ENCODE measurements around the gene LDB2.

LDB2 gene

DNA sequence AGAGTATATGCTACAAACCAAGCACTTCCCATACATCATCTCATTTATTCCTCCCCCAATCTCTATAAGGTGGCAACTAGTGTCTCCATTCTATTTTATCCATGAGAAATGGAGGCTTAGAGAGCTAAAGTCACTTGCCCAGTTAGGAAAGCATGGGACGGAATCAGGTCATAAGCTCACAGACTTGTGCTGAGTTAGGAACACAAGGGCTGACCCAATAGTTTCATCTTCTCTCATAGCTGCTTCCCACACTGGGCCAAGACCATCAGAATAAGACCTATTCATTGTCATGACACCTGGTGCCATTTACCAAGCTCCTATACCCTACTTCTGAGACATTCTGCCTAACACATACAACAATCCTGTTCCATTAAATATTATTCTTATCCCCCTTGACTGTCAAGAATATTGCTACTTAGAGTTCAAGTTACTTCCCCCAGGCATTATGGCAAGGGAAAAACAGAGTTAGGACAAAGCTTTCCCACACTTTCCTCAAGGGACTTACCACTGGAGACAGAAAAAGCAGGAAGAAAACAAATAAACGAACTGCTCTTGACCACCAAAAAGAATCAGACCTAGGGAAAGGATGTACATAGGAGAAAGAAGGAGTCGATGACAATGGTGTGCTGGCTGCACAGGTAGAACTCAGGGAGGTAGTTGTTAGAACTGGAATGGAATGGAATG is 167.8 kb downstream of the LDB2 start:
- FAIRE-seq (no peak), DNase-seq (ENCODE audit: extremely low spot score, insufficient read length, low read depth) (no peak)

DNA sequence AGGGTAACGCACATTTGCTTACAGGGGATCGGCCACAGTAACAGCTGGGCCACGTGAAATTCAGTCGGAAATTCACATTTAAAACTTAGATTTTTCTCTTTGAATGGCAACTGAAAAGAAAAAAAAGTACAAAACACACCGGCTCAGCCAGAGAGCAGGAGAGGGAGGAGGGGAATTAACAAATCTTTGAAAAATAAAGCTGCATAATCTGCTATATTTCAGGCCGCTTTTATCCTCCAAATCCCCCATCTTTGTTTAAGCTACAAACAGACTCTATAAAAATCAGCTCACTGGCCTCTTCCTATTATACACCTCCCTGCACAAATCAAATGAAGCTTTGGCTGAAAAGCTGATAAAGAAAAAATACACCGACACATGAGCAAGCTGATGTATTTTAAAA is 169.1 kb downstream of the LDB2 start:
- FAIRE-seq (no peak), DNase-seq (ENCODE audit: extremely low spot score, insufficient read length, low read depth) (no peak)

DNA sequence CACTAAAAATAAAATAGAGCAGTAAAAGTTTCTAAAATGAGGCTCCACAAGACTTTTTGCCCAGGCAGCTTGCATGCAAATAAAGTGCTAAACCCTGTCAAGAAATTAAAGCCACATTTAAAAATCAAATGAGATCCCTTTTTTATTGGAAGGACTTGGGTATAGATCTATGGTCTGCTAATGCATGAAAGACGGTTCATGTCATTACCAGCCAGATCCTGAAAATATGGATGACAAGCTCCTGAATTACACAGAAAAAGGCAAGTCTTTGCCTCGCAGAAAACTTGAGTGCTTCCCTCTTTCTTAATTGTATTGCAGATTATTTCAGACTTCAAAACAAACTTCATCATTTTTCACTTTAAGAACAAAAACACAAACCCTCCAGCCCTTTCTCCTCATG is 169.6 kb downstream of the LDB2 start:
- FAIRE-seq (no peak), DNase-seq (ENCODE audit: extremely low spot score, insufficient read length, low read depth) (no peak)

DNA sequence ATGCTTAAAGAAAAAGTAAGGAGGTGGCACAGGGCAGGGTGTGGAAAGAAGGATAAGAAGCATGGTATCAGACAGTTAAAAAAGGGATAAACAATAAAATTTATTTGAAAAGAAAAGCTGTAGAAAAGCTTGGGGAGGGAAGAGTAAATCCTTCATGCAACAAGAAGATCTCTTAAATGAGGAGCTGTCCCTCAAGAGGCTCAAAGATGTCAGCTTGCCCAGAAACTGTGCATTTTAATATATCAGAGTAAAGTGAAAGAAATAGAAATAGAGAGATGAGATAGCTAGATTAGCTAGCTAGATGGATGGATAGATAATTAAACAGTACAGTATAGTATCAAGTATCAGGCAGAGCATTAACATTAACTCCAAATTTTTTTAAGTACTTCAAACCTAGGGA is 170.3 kb downstream of the LDB2 start:
- FAIRE-seq, result no peak

DNA sequence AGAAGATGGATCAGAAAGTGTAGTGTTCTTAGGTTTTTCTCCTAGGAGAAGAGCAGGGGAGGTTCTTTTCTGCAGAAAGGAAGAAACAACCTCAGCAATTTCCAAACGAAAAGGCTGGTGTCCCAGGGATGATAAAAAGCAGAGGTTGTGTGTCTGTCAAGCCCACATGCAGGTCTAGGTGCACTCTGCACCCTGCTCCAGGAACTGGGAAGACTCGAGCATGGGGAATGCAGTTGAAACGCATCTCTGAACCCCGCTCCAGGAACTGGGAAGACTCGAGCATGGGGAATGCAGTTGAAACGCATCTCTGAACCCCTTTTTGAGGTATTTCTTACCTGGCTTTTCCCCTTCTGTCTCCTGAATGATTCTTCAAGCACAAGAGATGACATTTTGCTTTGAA is 171.2 kb downstream of the LDB2 start:
- FAIRE-seq, result no peak
- no peak for DNase-seq (ENCODE audit: extremely low spot score, insufficient read length, low read depth)

More for the DNA sequence above, 170.3 kb downstream of the LDB2 start:
- DNase-seq (ENCODE audit: extremely low spot score, insufficient read length, low read depth), result no peak

DNA sequence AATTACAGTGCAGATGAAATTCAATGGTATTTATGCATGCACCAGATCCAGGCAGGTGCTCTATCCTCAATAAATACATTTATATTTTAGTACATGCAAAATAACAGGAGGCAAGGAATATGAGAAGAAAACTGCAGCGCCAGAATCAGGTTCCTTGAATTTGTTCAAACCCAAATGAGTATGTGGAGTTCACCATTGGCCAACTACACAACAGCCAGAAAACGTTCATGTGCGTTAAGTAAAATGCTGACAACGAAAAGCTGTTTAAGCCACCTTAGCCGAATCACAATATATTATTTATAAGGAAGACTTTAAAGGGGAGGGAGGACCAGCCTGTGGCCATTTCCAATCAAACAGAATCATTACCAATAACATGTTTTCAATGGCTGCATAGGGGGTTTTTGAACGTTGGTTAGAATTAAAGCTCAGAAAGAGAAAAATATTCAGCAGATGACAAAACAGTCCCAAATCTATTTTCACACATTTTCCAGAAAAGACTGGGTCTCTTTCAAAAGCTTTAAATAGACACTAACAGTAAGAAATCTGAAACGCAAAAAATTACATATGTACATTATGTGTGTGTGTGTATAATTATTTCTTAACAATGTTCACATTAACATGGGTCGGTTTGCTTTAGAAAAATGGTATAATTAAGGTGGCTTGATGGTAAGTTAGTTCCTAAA is 171.9 kb downstream of the LDB2 start:
- no peak for FAIRE-seq
- no peak for DNase-seq (ENCODE audit: extremely low spot score, insufficient read length, low read depth)

DNA sequence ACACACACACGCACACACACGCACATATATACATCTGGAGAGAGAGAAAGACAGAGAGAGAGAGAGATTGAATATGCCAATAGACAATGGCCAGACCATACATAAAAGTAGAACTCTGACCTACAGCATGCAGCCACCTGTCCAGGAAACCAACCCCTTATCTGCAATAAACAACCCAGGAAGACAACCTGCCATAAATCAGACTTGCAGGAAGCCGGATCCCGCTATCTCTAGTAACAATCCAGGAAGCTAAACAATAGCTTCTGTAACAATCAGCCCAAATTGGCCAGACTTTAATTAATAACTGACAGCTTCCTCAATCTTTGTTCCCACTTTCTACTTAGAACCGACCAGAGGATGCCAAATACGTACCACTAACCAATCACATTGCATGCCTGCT is 173.2 kb downstream of the LDB2 start:
- FAIRE-seq (no peak), DNase-seq (ENCODE audit: extremely low spot score, insufficient read length, low read depth) (no peak)

DNA sequence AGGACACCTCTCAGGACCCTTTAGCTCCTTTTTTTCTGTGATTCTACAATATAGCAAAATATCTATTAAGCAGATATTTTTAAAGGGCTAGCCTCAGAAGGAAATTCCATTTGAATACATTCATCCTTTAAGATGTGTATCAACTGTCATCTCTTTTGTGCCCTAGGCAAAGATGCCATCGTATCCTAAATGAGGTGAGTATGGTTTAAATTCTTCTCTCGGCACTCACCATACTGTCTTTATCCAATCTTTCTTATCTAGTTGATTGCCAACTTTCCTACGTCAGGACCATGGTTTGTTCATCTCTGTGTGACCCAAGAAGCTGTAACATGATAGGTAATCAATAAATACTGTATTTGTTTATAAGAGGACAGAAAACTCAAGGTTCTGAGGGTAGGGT is 176.0 kb downstream of the LDB2 start:
- DNase-seq (ENCODE audit: extremely low spot score, insufficient read length, low read depth), result no peak
- FAIRE-seq, result no peak

DNA sequence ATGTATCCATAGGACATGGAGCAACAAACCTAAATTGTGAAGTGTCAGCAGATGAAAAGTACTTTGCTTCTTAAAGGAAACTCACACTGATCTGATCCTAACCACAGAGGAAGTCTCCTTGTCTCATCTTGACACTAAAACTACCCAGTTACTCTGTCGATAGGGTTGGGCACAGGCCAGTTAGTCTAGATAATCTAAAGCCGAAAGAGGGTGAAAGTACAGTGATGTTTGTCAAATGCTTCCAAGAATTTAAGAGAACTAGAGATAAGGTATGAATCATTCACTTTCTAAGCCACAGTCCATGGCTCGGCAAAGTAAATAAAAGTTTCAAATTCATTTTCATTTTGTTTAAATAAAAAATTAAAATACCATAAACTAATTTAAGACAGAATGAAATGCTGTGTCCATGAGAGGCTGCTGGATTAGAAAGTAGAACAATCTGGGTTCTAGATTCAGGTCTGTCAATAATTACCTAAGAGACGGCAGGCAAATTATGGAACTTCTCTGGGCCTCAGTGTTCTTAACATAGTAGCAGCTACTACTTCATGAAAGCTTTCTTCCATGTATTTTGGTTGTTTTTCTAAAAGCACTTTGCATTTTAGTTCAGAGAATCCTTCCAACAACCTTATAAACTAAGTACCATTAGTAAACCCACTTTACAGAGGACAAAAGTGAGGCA is 176.7 kb downstream of the LDB2 start:
- DNase-seq (ENCODE audit: extremely low spot score, insufficient read length, low read depth) (no peak), FAIRE-seq (no peak)

DNA sequence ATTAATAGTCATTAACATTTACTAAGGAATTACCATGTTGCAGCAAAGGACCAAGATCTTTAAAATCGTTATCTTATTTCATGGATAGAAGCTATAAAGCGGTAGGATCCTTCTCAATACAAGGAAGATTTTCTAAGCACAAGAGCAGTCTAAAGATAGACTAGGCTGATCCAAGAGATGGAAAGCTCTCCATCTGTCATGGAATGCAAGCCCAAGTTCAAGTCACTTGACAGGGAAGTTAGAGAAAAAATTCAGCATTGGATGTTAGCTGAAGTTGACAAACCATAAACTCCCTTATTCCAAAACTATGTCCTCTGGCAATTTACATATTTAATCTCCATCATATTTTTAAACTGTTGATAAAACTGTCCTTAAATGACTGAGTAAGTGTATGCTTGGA is 177.7 kb downstream of the LDB2 start:
- FAIRE-seq, result no peak

DNA sequence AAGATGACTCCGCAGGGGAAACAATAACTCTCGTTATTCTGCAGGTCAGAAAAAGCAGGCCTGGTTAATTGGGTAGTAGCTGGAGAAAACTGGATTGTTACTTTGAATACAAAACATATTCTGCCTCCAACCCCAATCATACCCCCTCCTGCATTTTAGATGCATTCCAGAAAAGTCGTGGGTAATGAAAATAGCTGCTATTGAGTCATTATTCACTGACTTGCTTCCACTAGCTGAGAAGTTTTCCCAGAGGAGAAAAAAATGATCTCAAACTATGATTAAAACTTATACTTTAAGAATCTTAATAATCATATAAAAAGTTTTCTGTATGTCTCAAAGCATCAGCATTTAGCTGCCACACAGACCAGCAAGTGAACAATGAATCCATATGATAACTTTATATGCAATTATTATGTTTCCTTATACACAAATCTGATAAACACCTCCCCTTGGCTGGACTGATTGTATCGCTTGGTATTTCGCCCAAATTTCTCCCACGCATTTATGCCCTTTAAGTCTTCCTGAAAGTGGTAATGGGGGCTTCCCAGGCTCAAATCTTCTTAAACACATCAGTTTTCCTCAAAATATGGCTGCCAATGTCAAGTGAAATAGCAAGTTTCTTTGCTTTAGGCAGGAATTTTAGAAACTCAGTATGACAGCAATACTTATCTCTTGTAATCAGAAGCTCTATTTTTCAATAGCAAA is 181.0 kb downstream of the LDB2 start:
- FAIRE-seq, result no peak
- DNase-seq (ENCODE audit: extremely low spot score, insufficient read length, low read depth), result no peak

More for the DNA sequence above, 177.7 kb downstream of the LDB2 start:
- no peak for DNase-seq (ENCODE audit: extremely low spot score, insufficient read length, low read depth)

DNA sequence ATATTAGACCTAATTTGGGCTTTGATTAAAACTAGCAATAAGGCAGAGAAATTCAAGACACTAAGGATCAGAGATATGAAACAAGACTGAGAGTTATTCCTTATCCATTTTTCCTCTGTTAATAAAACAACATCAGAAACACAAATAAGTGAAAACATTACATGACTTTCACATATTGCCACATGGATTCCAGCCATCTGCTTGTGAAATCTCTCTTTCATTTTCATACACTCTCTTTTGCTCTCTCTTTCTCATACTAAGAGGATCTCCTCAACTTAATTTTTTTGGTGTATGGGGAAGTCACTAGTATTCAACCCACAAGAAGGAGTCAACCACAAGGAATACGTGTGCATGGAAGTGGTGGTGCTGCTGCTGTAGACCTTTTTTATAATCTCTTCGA is 183.0 kb downstream of the LDB2 start:
- DNase-seq (ENCODE audit: extremely low spot score, insufficient read length, low read depth), result no peak
- FAIRE-seq, result no peak

DNA sequence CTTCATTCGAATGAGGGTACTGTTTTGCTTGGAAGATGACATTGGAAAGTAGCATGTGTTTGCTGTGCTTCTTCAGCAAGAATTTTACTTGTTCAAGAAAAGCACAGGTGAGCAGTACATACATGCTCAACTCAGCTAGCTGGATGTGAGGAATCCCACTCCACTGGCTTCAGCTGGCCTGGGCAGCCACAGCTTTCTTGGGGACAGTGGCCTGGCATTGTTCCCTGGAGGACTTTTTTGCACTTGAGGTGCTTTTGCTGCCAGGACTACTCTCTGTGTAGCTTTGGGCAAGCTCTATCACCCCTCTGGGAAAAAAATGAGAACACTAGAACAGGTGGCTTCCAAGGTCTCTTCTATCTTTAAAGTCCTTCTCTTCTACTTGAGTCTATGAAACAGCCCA is 184.3 kb downstream of the LDB2 start:
- DNase-seq (ENCODE audit: extremely low spot score, insufficient read length, low read depth) (no peak), FAIRE-seq (no peak)

DNA sequence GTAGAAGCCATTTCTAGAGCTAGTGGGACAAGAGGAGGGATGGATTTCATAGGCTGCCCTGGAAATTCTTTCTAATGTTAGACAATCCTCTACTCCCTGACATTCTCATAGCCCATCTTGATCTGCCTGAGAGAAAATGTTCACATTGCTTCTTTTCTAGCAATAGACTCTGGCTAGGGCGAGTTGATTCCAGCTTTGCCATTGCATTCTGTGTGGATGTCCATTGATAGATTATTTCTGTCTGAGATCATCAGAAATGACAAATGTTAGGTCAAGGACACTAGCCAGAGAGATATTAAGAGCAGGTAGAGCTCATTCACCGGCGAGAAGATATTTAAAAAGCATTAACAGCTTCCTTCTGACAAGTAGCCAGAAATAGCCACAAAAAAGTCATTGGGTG is 184.7 kb downstream of the LDB2 start:
- DNase-seq (ENCODE audit: extremely low spot score, insufficient read length, low read depth) (no peak), FAIRE-seq (no peak)

DNA sequence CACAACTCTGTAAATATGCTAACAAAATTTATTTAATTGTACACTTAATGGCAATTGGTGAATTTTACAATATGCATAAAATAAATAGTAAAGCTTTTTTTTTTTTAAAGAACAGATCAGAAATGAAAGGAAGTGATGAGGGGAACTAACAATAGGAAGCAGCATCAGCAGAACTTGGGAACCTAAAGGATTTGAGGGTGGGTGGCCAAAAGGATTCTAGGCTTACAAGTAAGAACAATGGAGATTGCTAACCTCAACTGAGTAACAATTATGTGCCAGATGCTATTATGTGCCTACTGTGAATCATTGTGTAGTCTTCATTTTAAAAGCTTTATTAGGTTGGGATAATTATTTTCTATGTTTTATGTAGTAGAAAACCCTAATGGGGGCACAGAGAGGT is 185.2 kb downstream of the LDB2 start:
- no peak for FAIRE-seq
- DNase-seq (ENCODE audit: extremely low spot score, insufficient read length, low read depth), result no peak

DNA sequence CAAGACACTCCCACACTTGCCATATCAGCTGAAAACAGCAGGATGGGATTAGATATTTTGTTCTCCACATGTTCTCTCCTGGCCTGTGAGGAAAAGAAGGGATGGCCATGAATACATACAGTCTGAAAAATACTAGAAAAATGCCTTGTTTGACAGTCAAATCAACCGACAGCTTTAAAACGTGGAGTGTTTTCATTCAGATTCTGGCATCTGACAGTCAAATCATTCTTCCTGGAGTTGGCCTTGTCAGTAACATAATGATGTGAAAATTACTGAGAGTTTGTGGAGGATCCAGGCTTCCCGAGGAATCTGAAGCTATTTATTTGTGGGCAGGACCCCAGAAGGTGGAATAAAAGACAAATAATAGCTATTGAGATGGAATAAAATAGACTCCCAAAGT is 188.2 kb downstream of the LDB2 start:
- FAIRE-seq, result no peak

DNA sequence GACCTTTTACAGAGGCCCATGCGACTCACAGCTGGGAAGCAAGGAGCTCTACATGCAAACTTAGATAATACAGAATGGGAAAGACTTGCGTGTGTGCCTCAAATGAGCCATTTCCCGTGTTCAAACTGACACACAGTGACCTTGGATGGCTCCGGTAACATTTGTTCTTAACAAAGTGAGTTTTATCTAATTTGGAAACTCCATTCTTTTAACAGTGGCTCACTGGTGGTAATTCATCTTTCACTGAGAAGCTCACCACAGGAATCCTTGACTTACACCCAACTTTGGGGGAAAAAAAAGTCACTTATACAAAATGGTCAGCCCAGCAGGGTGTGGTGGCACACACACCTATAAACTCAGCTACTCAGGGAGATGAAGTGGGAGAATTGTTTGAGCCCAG is 190.6 kb downstream of the LDB2 start:
- FAIRE-seq (no peak), DNase-seq (ENCODE audit: extremely low spot score, insufficient read length, low read depth) (no peak)

More for the DNA sequence above, 188.2 kb downstream of the LDB2 start:
- no peak for DNase-seq (ENCODE audit: extremely low spot score, insufficient read length, low read depth)

DNA sequence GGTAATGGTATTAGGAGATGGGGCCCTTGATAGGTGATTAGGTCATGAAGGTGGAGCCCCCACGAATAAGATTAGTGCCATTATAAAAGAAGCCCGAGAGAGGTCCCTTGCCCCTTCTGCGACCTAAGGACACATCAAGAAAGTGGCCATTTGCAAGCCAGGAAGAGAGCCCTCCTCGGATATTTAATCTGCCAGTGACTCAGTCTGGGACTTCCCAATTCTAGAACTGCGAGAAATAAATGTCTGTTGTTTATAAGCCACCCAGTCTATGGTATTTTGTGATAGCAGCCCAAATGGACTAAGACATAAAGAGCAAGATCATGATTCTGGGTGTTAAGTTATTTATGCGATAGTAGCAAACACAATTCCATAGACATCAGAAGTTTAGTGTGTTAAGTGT is 192.2 kb downstream of the LDB2 start:
- DNase-seq (ENCODE audit: extremely low spot score, insufficient read length, low read depth) (no peak), FAIRE-seq (no peak)

DNA sequence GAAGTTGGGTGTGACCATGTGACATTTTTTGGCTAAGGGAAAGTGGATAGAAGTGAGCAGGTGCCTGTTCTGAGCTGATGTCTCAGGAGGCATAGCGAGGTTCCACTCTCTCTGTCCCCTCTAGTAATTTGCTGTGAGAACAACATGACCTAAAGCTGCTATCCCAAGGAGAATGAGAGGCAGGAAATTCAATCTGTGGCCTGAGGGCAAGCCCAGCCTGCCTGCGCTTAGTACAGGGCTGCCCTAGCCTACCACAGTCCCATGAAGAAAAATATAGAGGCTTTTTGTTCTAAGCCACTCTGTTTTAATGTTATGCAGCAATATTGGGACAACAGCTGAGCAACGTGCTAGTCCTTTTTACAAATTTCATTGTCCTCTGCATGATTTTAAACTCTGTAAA is 193.1 kb downstream of the LDB2 start:
- DNase-seq (ENCODE audit: extremely low spot score, insufficient read length, low read depth), result no peak
- FAIRE-seq, result no peak

DNA sequence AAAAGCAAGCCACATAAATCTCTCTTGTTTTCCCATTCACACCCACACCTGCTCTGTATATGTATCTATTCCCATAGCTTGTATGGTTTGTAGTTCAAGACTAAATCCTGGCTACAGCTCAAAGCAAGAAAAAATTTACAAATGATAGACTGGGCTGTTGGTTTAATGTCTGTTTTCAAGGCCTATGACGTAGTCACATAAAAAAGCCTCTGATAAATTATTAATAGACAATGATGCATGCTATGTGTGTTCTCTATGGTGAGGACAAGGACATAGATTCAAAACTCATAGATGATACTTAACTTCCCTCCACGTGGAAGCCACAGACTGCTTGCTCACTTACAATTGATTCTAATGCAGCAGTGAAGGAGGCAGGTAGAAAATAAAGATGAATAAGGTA is 194.0 kb downstream of the LDB2 start:
- DNase-seq (ENCODE audit: extremely low spot score, insufficient read length, low read depth) (no peak), FAIRE-seq (no peak)

DNA sequence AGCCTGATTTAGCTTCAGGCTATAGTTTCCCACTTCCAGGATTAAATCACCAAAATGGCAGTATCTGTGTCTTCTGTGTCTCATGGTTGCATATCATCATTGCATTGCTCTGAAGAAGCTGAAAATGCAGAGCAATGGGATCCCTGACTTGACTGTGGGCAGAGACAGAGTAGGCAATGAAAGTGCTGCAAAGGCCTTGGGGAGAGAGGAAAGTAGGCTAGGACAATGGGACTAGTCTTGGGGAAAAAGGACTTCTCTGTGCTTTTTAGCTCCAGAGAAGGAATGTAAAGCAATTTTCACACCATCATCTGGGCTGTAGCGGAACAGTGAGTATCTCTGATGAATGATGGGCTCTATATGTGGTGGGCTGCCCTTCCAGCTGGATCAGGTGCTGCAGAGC is 202.5 kb downstream of the LDB2 start:
- DNase-seq (ENCODE audit: extremely low spot score, insufficient read length, low read depth), result no peak
- FAIRE-seq, result no peak
